NCI-H1436 treated with DMSO at 0.1 percent for 48 hours (cell line): ENCODE data around the gene UBTF.

Source experiments
- DNase-seq: peaks from one replicate; lab custom pipeline; 2025; lab: John Stamatoyannopoulos, UW

Gene UBTF

DNA sequence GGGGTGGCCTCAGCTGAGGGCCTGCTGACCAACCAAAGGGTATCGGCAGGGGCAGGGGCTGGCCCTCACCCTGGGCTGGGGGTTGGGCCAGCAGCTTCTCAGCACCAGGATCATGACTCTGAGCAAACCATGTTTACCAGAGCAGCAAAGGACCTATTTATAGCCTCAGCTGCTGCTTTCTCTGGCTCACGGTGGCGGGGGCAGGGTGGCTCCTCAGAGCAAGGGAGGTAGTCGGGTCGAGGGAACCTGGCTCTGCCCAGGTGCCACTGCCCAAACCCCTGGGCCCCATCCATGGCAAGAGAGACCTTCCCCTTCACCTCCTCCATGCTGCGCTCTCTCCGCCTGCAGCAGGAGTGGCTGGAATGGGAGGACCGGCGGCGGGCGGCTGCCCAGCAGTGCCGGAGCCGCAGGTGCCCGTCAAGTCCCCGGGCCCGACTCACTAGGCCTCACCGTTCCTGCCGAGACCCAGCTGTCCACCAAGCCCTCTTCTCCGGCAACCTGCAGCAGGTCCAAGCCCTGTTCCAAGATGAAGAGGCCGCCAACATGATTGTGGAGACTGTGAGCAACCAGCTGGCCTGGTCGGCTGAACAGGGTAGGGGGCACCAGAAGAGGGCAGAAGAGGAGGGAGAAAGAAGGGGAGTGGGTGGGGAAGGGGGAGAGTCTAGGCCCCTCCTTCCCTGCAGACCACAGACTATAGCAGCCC lies 48.8 kb downstream of the UBTF start, which contains the start of gene ASB16:
Gene ASB16, plus strand, starts transcription at position 206 of the 703 bp plus-strand sequence. Its CDS starts 86 bp downstream, at position 292.
- DNase-seq = no peak

DNA sequence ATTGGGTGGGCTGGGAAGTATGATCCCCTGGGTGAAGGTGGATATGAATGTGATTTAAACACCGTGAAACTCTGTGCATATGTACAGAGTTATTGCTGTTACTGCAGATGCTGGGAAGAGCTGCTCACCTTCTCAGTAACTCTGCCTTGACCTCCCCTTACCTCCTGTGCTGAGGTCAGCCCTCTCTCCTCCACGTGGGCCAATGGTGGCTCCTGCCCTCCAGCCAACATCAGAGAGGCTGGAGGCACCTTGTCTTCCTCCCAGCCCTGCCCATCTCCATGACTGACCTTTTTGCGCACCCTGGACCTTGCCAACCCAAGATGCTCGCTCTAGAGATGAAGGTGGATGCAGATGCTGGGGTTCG lies 49.4 kb downstream of the UBTF start:
- DNase-seq = no peak

DNA sequence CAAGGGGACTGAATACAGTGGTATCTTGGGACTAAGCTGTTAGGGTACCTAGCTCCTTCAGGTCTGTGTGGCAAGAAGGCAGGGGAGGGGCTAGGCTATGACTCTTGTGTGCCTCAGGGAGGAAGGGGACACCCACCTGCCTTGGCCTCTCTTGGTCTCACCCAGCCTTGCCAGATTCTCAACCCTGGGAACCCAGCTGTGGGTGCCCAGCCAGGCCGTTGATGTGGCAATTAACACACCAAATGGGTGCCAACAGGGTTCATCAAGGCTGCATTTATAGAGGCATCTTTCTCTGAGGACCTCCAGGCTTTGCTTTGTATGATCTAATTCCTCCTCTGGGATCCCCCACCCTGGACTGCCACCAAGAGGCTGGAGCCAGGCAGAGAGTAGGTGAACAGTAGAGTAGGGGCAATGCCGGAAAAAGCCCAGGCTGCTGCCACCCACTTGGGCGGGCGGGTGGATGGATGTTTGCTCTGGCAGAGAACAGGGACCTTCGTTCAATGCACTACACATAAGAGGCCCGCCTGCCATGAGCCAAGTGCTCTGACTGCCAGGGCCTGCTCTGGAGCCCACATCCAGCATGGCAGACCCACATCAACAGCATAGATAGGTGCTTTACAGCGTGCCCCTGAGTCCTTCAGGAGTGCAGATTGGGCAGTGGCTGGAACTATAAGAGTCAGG lies 52.2 kb downstream of the UBTF start:
- DNase-seq = no peak

DNA sequence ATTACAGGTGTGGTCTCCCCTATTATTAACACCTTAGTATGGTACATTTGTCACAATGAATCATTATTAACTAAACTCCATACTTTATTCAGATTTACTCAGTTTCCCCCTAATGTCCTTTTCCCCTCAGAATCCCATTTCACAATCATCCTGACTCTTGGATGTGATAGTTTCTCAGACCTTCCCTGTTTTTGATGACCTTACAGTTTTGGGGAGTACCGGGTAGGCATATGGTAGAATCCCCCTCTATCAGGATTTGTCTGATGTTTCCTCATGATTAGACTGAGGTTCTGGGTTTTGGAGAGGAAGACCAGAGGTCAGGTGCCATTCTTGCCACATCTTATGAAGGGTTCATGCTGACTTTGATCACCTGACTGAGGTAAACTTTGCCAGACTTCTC lies 55.0 kb downstream of the UBTF start:
- DNase-seq = no peak

DNA sequence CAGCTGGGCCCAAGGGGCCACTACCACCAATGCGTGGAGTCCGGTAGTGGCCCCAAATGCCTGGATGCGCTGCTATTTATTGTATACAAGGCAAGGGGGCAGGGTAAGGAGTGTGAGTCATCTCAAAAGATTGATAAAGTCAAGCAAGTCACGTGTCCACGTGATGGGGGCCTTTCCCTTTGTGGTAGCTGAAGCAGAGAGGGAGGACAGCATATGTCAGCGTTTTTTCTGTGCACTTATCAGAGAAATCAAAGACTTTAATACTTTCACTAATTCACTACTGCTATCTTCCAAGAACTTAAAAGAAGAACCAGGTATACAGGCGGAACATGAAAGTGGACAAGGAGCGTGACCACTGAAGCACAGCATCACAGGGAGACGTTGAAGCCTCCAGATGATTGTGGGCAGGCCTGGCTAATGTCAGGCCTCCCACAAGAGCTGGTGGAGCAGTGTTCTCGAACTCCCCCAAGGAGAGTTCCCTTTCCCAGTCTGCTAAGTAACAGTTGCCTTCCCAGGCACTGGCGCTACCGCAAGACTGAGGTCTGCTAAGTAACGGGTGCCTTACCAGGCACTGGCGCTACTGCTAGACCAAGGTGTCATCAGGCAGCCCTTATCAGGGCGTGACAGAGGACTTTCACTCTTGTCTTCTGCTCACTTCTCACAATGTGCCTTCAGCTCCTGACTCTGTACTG lies 59.8 kb downstream of the UBTF start:
- no peak for DNase-seq

DNA sequence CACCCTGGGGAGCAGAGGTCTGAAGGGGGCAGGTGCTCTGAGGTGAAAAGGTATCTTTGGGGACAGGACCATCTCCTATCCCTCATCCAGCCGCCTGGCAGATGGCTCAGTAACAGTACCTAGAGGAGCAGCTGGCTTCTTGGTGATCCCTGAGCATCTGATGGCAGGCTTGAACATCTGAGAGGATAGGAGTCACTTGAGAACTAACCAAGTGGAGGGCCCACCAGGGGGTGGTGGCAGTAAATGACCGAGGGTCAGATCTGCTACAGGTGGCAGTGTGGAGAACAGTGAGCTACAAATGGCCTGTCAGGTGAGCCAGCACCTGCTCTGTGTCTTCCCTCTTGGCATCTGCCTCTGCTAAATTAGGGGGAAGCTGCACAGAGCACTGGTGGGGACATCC lies 64.0 kb downstream of the UBTF start:
- DNase-seq = no peak
